Activated T-helper 2 cell treated with anti-CD3 and anti-CD28 coated beads, Interferon-gamma antibody, Interleukin-2, Interleukin-4, amounts not matched to agents 10 μg/mL and 5 μg/mL and 100 μg/mL, durations not matched to agents 14 hours and 24 hours and 36 hours (primary cell): ENCODE results near the gene SEMA6D. TPM values are rescaled to one million over a fixed set of nuclear protein-coding genes. Genes with fewer than 3 reads are reported as not detected.

Experiments used
- DNase-seq: peaks from one replicate; pipeline ENCODE4 v3.0.0; 2021; ENCODE audit warnings: low spot score
- H3K27ac Mint-ChIP-seq: one replicate; pipeline ENCODE4 v1.8.0; 2021; ENCODE audit warnings: mixed read lengths
- H3K27me3 Mint-ChIP-seq: one replicate; pipeline ENCODE4 v1.8.0; 2021; ENCODE audit warnings: low read depth, mixed read lengths
- H3K36me3 Mint-ChIP-seq: one replicate; pipeline ENCODE4 v1.8.0; 2021; ENCODE audit warnings: low read depth, mixed read lengths
- H3K4me1 Mint-ChIP-seq: one replicate; pipeline ENCODE4 v1.8.0; 2021; ENCODE audit warnings: low read depth, mixed read lengths
- H3K4me3 Mint-ChIP-seq: one replicate; pipeline ENCODE4 v1.8.0; 2021; ENCODE audit warnings: low read depth, mild to moderate bottlenecking, moderate library complexity, mixed read lengths
- H3K9me3 Mint-ChIP-seq: one replicate; pipeline ENCODE4 v1.8.0; 2021; ENCODE audit warnings: mixed read lengths
- intact Hi-C: fragments of 100-400 bp; cut with micrococcal nuclease; formaldehyde crosslinking; loops from one replicate; pipeline ENCODE4 v1.15.1; 2023
- total RNA-seq: library from RNA; stranded (reverse); gene quantifications from 2 replicates; pipeline ENCODE4 v1.2.3, GENCODE V29; 2022

Gene SEMA6D
- total RNA-seq, 1 donor from 2014 or later: not detected

- Mint-ChIP-seq H3K27ac (no peak overlapping the region), H3K27me3 (no peaks in the 10 kb centered on the region), H3K4me3 (no peak overlapping the region), H3K9me3 (no peaks in the 10 kb centered on the region), H3K4me1 (no peaks in the 10 kb centered on the region), H3K36me3 (no peaks in the 10 kb centered on the region)
- no peak for DNase-seq
- intact Hi-C loops: no loop called here
Observed at GRCh38 chr15:47691882-47692281, 25.4 kb upstream of the SEMA6D start.

DNA sequence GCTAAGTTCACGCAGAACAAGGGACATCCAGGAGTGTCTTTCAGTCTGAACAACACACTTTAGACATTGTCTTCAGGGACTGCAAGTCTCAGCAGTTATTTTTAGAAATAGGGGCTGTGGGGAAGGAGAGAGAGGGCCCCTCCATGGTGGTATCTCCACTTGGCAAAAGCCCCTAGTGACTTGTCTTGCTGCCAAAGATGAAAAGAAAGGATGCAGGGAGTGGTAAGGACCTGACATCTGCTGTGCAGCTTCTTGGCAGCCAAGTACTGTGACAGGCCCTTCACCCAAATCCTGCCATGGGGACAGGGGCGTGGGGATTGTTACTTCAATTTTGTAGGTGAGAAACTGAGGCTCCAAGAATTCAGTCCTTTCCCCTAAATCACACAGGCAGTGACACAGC, 21.0 kb upstream of the SEMA6D start:
- H3K4me1 Mint-ChIP-seq: no peaks in the 10 kb centered on the region
- DNase-seq: no peak
- no peak overlapping the region for H3K4me3 Mint-ChIP-seq
- no peak overlapping the region for H3K27ac Mint-ChIP-seq
- H3K36me3 Mint-ChIP-seq: no peaks in the 10 kb centered on the region
- H3K27me3 Mint-ChIP-seq: no peaks in the 10 kb centered on the region
- intact Hi-C loops: no loop called here
- H3K9me3 Mint-ChIP-seq: no peaks in the 10 kb centered on the region

DNA sequence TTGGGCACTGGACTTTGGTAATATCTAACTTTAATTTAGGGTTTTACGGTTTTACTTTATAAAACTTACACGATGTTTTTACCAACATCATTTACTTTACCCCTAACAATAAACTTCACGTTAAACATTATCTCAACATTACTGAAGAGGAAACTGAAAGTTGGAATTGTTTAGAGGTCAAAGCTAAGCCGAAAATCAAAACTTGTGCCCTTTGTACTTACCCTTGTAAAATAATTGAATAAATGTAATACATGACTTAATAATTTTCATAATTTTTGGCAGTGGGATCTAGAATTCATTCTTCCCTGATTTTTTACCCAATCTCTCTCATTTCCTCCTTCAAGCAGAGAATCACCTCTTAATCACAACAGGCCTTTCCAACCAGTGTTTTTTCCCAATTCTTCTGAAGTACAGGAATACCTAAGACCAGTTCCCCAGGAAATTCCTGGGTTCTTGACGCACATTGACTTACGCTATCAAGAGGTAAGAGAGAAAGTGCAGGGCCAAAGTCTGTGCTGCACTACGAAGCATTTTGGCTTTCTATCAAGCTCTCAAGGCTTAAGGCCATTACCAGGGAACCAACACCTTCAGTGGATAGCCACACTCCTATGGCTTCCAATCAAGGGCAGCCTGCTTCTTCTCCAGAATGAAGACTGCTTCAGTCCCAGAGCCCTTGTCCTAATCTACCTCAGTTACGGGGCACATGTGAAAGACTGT, 11.9 kb upstream of the SEMA6D start:
- Mint-ChIP-seq H3K9me3 (no peaks in the 10 kb centered on the region), H3K36me3 (no peaks in the 10 kb centered on the region)

GRCh38 chr15:47707391-47707790, 9.9 kb upstream of the SEMA6D start:
- H3K4me1 Mint-ChIP-seq: no peaks in the 10 kb centered on the region
- no peak for DNase-seq
- H3K9me3 Mint-ChIP-seq: no peaks in the 10 kb centered on the region
- no peak overlapping the region for H3K4me3 Mint-ChIP-seq
- H3K27me3 Mint-ChIP-seq: no peaks in the 10 kb centered on the region
- H3K27ac Mint-ChIP-seq: no peak overlapping the region
- intact Hi-C loops: no loop called here
- no peaks in the 10 kb centered on the region for H3K36me3 Mint-ChIP-seq

More for the DNA sequence above, 11.9 kb upstream of the SEMA6D start:
- H3K4me1 Mint-ChIP-seq: no peaks in the 10 kb centered on the region
- no peaks in the 10 kb centered on the region for H3K27me3 Mint-ChIP-seq
- no peak overlapping the region for H3K27ac Mint-ChIP-seq
- intact Hi-C loops: no loop called here
- no peak overlapping the region for H3K4me3 Mint-ChIP-seq
- DNase-seq: no peak

DNA sequence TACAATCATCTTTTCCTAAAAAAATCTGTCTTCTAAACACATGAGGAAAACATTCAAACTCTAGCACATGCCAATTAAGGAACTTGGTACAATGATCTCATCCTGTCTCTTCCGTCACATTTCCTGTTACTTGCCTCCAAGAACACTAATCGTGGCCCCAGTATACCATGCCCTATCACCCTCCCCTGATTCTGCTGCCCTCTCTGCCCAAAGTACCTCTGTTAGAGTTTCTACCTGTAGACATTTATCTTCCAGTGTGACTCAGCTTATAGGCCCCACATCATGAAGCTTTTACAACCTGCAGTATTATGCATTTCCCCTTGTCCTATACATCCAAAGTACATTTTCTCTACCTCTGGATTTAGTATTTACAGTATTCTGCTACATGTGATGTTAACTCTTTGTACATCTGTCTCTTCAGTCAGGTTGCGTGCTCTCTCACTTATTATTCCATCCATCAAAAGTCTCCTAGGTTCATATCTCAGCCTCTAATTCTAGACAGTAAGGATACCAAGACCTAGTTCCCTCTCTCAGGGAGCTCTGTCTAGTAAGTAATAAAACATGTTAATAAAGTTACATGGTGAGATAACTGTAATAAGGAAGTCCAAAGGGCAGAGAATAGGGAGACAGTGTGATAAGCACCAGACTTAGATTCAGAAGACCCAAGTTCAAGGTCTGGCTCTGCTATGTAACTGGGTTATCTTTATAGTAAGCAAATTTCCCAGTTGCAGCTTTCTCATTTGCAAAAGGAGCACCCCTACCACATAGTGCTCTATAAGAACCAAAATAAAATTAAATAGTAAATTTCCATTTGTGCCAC, 8.9 kb upstream of the SEMA6D start:
- intact Hi-C loops: no loop called here

GRCh38 chr15:47711655-47712054, 5.7 kb upstream of the SEMA6D start:
- H3K4me3 Mint-ChIP-seq: no peak overlapping the region
- no peaks in the 10 kb centered on the region for H3K4me1 Mint-ChIP-seq
- peaks cover 22% of the 10 kb centered on the region for H3K27me3 Mint-ChIP-seq
- no peak for DNase-seq
- H3K27ac Mint-ChIP-seq: no peak overlapping the region
- no peaks in the 10 kb centered on the region for H3K36me3 Mint-ChIP-seq
- intact Hi-C loops: loop anchor here (1.0 to 10.0 kb wide), 3 partner anchors 277 to 573 kb away; no protein-coding TSS in a partner anchor
- H3K9me3 Mint-ChIP-seq: no peaks in the 10 kb centered on the region

More for the DNA sequence above, 8.9 kb upstream of the SEMA6D start:
- DNase-seq: no peak
- H3K4me1 Mint-ChIP-seq: no peaks in the 10 kb centered on the region
- H3K9me3 Mint-ChIP-seq: no peaks in the 10 kb centered on the region
- peaks cover 1% of the 10 kb centered on the region for H3K27me3 Mint-ChIP-seq
- H3K36me3 Mint-ChIP-seq: no peaks in the 10 kb centered on the region
- H3K4me3 Mint-ChIP-seq: no peak overlapping the region
- H3K27ac Mint-ChIP-seq: no peak overlapping the region

DNA sequence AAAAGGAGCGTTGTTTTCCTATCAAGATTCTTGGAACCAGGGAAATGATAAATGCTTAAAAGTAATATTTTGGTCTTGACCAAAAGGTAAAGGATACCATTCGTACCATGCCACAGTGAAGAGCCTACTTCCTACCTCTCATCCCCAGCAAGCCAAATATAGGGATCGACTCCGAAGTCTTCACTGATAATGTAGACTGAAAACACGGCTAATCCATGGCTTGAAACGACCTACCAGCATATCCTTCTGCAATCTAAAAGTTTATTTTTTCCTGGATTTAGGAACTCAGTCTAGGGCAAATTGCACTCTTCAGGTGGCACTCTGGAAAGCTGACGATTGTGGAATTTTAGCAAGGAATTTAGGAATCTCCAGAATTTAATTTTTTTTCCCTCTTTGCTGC, 1.9 kb upstream of the SEMA6D start:
- H3K9me3 Mint-ChIP-seq: no peaks in the 10 kb centered on the region
- H3K4me3 Mint-ChIP-seq: no peak overlapping the region
- intact Hi-C loops: loop anchor here (10.0 kb wide), 2 partner anchors 521 to 569 kb away; no protein-coding TSS in a partner anchor
- H3K27me3 Mint-ChIP-seq: peaks cover 48% of the 10 kb centered on the region
- no peak for DNase-seq
- no peak overlapping the region for H3K27ac Mint-ChIP-seq
- H3K4me1 Mint-ChIP-seq: no peaks in the 10 kb centered on the region
- no peaks in the 10 kb centered on the region for H3K36me3 Mint-ChIP-seq

- intact Hi-C loops: loop anchor here (10.0 kb wide), 2 partner anchors 521 to 569 kb away; no protein-coding TSS in a partner anchor
- no peak for DNase-seq
- Mint-ChIP-seq H3K36me3 (no peaks in the 10 kb centered on the region), H3K27me3 (peaks cover 51% of the 10 kb centered on the region), H3K9me3 (no peaks in the 10 kb centered on the region), H3K4me1 (no peaks in the 10 kb centered on the region), H3K4me3 (no peak overlapping the region), H3K27ac (no peak overlapping the region)
Observed at GRCh38 chr15:47715856-47716445, 1.4 kb upstream of the SEMA6D start.

DNA sequence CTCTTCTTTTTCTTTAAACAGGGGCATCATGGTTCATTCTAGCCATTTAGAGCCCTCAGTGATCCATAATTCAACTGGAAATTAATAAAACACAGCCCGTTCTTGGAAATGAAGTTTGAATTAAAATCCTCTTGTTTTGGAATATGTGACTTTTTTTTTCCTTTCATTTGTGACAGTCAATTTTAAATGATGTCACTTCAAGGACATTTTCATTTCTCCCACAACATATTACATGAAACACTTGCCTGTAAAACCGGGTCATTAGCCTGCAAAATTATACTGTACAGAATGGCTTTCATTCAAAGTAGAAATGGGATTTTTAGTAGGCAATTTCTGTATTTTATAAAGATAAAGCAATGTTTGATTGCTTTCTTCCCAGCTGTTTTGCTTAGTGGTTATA, 789 bp upstream of the SEMA6D start:
- H3K9me3 Mint-ChIP-seq: no peaks in the 10 kb centered on the region
- no peaks in the 10 kb centered on the region for H3K36me3 Mint-ChIP-seq
- intact Hi-C loops: loop anchor here (10.0 kb wide), 2 partner anchors 522 to 568 kb away; no protein-coding TSS in a partner anchor
- no peak for DNase-seq
- no peaks in the 10 kb centered on the region for H3K4me1 Mint-ChIP-seq
- H3K27me3 Mint-ChIP-seq: peaks cover 55% of the 10 kb centered on the region
- no peak overlapping the region for H3K4me3 Mint-ChIP-seq
- H3K27ac Mint-ChIP-seq: no peak overlapping the region

DNA sequence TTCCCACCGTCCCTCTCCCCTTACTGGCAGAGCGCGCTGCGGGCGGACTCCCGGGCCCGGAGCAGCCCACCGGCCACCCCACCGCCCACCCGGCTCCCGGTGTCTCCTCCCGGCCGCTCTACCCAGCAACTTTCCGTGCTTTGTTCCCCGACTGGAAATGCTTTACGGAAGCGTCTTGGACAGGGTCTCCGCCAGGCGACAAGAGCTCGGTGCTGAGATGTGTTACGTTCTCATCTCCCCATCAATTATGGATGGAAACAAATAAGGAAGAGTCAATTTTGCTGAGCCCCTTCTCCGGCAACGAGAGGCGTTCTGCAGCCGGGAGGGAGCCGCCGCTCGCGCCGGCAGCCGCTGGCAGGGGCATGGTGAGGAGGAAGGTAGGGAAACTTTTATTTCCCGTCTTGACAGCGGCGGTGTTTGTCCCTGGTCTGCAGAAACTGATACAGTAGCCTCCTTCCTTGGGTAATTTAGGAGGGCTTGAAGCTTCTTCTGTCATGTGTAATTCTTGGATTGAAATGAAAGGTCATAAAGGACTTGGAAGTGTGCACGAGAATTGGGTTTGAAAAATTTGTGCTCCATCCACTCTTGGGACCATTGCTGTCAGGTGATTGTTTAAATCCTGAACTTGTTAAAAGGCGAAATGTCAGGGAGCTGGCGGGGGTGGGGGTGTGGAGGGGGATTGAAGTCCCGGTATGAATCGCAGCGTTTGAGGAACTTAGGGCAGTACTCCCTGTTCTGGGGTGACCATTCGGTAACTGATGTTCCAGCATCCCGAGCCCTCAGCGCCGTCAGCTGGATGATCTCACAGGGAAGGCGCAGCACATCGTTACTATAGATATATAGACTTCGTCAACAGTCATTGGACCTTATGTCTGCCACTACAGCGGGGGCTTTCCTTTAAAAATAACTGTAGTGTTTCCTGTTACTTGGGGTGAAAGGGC, 1.5 kb downstream of the SEMA6D start:
- Mint-ChIP-seq H3K4me1 (no peaks in the 10 kb centered on the region), H3K27me3 (peaks cover 59% of the 10 kb centered on the region), H3K27ac (no peak overlapping the region), H3K4me3 (no peak overlapping the region), H3K36me3 (no peaks in the 10 kb centered on the region), H3K9me3 (no peaks in the 10 kb centered on the region)
- intact Hi-C loops: loop anchor here (10.0 kb wide), 2 partner anchors 524 to 566 kb away; no protein-coding TSS in a partner anchor
- DNase-seq: no peak

DNA sequence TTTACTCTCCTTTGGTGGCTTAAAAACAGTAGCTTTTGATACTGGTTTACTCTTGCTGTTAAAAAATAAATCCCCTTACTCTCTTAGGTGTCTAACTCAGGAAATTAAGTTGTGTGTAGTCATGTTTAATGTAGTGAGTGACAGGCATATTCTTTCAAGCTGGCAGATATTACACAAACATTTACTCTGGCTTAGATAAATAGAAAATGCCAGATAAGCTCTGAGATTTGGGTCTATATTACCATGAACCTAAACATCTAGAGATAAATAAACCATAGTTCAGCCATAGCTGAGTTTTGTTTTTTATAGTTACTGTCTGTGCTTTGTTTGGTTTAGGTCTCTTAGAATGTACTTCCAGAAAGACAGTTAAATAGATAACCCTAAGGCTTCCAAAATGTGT, 2.4 kb downstream of the SEMA6D start:
- Mint-ChIP-seq H3K27ac (no peak overlapping the region), H3K4me1 (no peaks in the 10 kb centered on the region), H3K36me3 (no peaks in the 10 kb centered on the region), H3K9me3 (no peaks in the 10 kb centered on the region), H3K4me3 (no peak overlapping the region), H3K27me3 (peaks cover 57% of the 10 kb centered on the region)
- no peak for DNase-seq
- intact Hi-C loops: loop anchor here (10.0 kb wide), 2 partner anchors 525 to 565 kb away; no protein-coding TSS in a partner anchor

DNA sequence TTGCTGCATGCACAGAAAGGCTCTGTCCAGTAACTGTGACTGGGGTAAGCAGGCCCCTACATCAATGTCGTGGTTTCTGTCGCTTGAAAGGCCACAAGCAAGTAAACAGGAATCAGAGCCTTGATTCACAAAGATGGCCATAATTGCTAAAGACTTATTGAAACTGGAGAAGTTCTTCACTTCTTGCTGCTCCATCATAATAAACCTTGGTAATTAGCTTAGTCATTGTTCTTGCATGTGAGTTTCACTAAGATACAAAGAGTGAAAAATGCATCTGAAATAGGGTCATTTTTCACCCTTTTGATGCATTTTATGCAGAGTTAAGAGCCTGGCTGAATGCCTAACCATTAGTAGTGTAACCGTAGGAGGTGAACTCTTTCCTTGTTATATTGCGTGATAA, 3.2 kb downstream of the SEMA6D start:
- Mint-ChIP-seq H3K27me3 (peaks cover 50% of the 10 kb centered on the region), H3K4me1 (no peaks in the 10 kb centered on the region), H3K27ac (no peak overlapping the region), H3K4me3 (no peak overlapping the region), H3K36me3 (no peaks in the 10 kb centered on the region), H3K9me3 (no peaks in the 10 kb centered on the region)
- intact Hi-C loops: no loop called here
- no peak for DNase-seq
